Vagina (tissue), 2 donors: ENCODE data around the gene PXK.

Experiments used
- CTCF ChIP-seq, 3 experiments: fragments of 450-650 bp in 2 of 3; fragments of 200-600 bp in 1 of 3; sonication (generic) in 1 of 3; IDR thresholded peaks; one replicate each; pipeline ENCODE4 v1.5.1; 2017 to 2019; ENCODE audit warnings: antibody characterized with exemption in 3 of 3, mild to moderate bottlenecking in 2 of 3, moderate library complexity in 2 of 3
- POLR2A ChIP-seq, 2 donors: fragments of 450-650 bp; IDR thresholded peaks; one replicate each; pipeline ENCODE4 v1.6.1; 2017; ENCODE audit warnings: antibody characterized with exemption in 2 of 2, mild to moderate bottlenecking in 2 of 2, moderate library complexity in 2 of 2
- POLR2AphosphoS5 ChIP-seq, 2 donors: sonication (generic); formaldehyde crosslinking; IDR thresholded peaks; one replicate each; pipeline ENCODE4 v1.9.0; 2017; ENCODE audit warnings: antibody characterized with exemption in 2 of 2, mild to moderate bottlenecking in 2 of 2, low read depth in 1 of 2; ENCODE audit not compliant: insufficient read depth in 1 of 2

- no peak for TF ChIP-seq POLR2A (IDR thresholded peaks at IDR 0.05)
- TF ChIP-seq CTCF (IDR thresholded peaks at IDR 0.05), result no peak
- no peak for TF ChIP-seq POLR2AphosphoS5 (IDR thresholded peaks at IDR 0.05; ENCODE audit: insufficient read depth in 1 of 2, low read depth in 1 of 2)
These were observed 10.0 kb downstream of the PXK start for GRCh38 chr3:58342676-58343075.
